Heart right ventricle (tissue), 16 donors: ENCODE data around the gene TLCD5. TPM values are rescaled to one million over a fixed set of nuclear protein-coding genes. Genes with fewer than 3 reads are reported as not detected.

ENCODE experiments used
- ATAC-seq, 8 donors: fragments of 200-7000 bp; cut with Tn5 transposase; one replicate each; pipeline ENCODE4 v1.9.1; 2020; ENCODE audit warnings: mild to moderate bottlenecking in 8 of 8, moderate library complexity in 8 of 8, moderate number of reproducible peaks in 1 of 8
- DNase-seq, 2 donors: peaks; one replicate each; pipeline ENCODE4 v3.0.0-alpha.2; 2020
- H3K27ac ChIP-seq, 10 donors: fragments of 200-600 bp; sonication (generic) in 2 of 10; one replicate each; pipeline versions ENCODE4 v1.5.0 to v1.8.0; 2020 to 2022; ENCODE audit warnings: mild to moderate bottlenecking in 3 of 10
- H3K27me3 ChIP-seq, 7 donors: fragments of 200-600 bp; one replicate each; pipeline ENCODE4 v1.8.0; 2021 to 2022; ENCODE audit warnings: mild to moderate bottlenecking in 2 of 7
- H3K36me3 ChIP-seq, 9 donors: fragments of 200-600 bp; sonication (generic) in 1 of 9; one replicate each; pipeline versions ENCODE4 v1.5.0 to v1.8.0; 2020 to 2022; ENCODE audit warnings: mild to moderate bottlenecking in 2 of 9
- H3K4me1 ChIP-seq, 9 donors: fragments of 200-600 bp; sonication (generic) in 1 of 9; one replicate each; pipeline versions ENCODE4 v1.5.0 to v1.8.0; 2020 to 2022; ENCODE audit warnings: mild to moderate bottlenecking in 4 of 9
- H3K4me3 ChIP-seq, 10 donors: fragments of 200-600 bp; sonication (generic) in 2 of 10; one replicate each; pipeline versions ENCODE4 v1.5.0 to v1.8.0; 2020 to 2022; ENCODE audit warnings: mild to moderate bottlenecking in 7 of 10, moderate library complexity in 2 of 10
- H3K9me3 ChIP-seq, 11 donors: fragments of 200-600 bp in 10 of 11; sonication (generic) in 2 of 11; one replicate each; pipeline versions ENCODE4 v1.5.0 to v1.8.0; 2013 to 2022; ENCODE audit warnings: mild to moderate bottlenecking in 2 of 11, control low read depth in 1 of 11, moderate library complexity in 1 of 11
- WGBS, 2 donors: extraction: QIAGEN DNeasy Blood & Tissue Kit; methylation state at CpG; one replicate each; pipeline ENCODE4 v1.1.7; 2013; ENCODE audit warnings: inconsistent platforms in 1 of 2; 5-methylcytosine and 5-hydroxymethylcytosine counted together
- intact Hi-C, 10 donors: fragments of 100-400 bp; cut with DNase I; formaldehyde crosslinking; loops; one replicate each; pipeline versions ENCODE4 v1.11.1 to v1.14.2; 2022
- polyA plus RNA-seq, 2 donors: library from polyadenylated mRNA; stranded (reverse); fragments of 200-250 nt; gene quantifications; one replicate each; pipeline ENCODE4 v1.2.3, GENCODE V29; 2013
- total RNA-seq, 10 donors: library from RNA; stranded (reverse); fragmentation: NEBNext Ultra II Directional in 3 of 10; extraction: Animal tissue kit (Norgen Biotek cat#: 25700) in 3 of 10; gene quantifications; one replicate each; pipeline versions ENCODE4 v1.2.1 to v1.2.4, GENCODE V29; 2021 to 2023
- TF ChIP-seq, protein P1 (sequence below), 9 donors: fragments of 200-600 bp; sonication (generic) in 2 of 9; IDR thresholded peaks; one replicate each; pipeline versions ENCODE4 v1.5.0 to v1.8.0; 2021 to 2022; ENCODE audit warnings: antibody characterized with exemption in 9 of 9, mild to moderate bottlenecking in 5 of 9, moderate library complexity in 1 of 9
- donor health status: Arrhythmogenic right ventricular cardiomyopathy.
- donor health status: ischemic (EF 13 %, LVEDD 7.1; RV severe dilation, severe dysfunction).
- donor health status: healthy with polysubstance abuse.
- donor health status: DM: no; HTN: yes; CAD: no.
- donor health status: DM: no; HTN: no; CAD: no.
- donor health status: ischemic (EF 25% LVEDD 6.9; RV normal size, moderate dysfunction).
- donor health status: ischemic (EF 25% LVEDD 5.7; RV mildly dilated, moderate dysfunction).
- donor health status: healthy.
- donor health status: DM: yes; HTN: yes; CAD: no.
- donor health status: Ischemic cardiomyopathy.
- donor health status: ischemic (EF 35%, LVEDD 5.7; RV mildly dilated, moderate dysfunction).
- donor health status: nonischemic (EF 11% LVEDD 7.7; RV severe dilation, severe dysfunction).
- donor health status: DM: yes; HTN: yes; CAD: no.
- donor health status: PGD.
- donor health status: ischemic (EF 29% LVEDD 5.4; RV normal size, mild dysfunction).
- donor health status: nonischemic (EF 23%, LVEDD 6.1; RV moderate dilation, normal function).

Gene TLCD5
- total and polyA plus RNA-seq, 12 donors: 4.1 to 14.5 (median 10.7) TPM

DNA sequence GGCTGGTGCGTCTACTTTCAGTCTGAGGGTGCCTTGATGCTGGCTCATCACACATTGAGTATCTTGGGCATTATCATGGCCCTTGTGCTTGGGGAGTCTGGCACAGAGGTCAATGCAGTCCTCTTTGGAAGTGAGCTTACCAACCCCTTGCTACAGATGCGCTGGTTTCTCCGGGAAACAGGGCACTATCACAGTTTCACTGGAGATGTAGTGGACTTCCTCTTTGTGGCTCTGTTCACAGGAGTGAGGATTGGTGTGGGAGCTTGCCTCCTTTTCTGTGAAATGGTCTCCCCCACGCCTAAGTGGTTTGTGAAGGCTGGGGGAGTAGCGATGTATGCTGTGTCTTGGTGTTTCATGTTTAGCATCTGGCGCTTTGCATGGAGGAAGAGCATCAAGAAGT is 4.9 kb downstream of the TLCD5 start:
- TF ChIP-seq, protein P1, sequence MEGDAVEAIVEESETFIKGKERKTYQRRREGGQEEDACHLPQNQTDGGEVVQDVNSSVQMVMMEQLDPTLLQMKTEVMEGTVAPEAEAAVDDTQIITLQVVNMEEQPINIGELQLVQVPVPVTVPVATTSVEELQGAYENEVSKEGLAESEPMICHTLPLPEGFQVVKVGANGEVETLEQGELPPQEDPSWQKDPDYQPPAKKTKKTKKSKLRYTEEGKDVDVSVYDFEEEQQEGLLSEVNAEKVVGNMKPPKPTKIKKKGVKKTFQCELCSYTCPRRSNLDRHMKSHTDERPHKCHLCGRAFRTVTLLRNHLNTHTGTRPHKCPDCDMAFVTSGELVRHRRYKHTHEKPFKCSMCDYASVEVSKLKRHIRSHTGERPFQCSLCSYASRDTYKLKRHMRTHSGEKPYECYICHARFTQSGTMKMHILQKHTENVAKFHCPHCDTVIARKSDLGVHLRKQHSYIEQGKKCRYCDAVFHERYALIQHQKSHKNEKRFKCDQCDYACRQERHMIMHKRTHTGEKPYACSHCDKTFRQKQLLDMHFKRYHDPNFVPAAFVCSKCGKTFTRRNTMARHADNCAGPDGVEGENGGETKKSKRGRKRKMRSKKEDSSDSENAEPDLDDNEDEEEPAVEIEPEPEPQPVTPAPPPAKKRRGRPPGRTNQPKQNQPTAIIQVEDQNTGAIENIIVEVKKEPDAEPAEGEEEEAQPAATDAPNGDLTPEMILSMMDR (IDR thresholded peaks at IDR 0.05): no peak
- no peaks in the 10 kb centered on the region for H3K9me3 ChIP-seq
- ATAC-seq (no peak), DNase-seq (no peak)
- H3K36me3 ChIP-seq: peaks cover 0 to 23% (median 7%) of the 10 kb centered on the region in 9 donors
- intact Hi-C loops: loop anchor here in 7 of 10 donors (10.0 kb wide), 4 partner anchors 105 to 355 kb away; no protein-coding TSS in a partner anchor
- H3K4me1 ChIP-seq: peaks cover 13 to 77% (median 63%) of the 10 kb centered on the region in 9 donors
- whole genome bisulfite sequencing, 2 donors: 93 to 97% methylated on average over 6 of the region's 6 CpGs
- peak overlapping the region in 1 of 10 donors; percentile 2 for H3K27ac ChIP-seq
- peaks cover 0 to 85% (median 0%) of the 10 kb centered on the region in 7 donors for H3K27me3 ChIP-seq
- H3K4me3 ChIP-seq: no peak overlapping the region

DNA sequence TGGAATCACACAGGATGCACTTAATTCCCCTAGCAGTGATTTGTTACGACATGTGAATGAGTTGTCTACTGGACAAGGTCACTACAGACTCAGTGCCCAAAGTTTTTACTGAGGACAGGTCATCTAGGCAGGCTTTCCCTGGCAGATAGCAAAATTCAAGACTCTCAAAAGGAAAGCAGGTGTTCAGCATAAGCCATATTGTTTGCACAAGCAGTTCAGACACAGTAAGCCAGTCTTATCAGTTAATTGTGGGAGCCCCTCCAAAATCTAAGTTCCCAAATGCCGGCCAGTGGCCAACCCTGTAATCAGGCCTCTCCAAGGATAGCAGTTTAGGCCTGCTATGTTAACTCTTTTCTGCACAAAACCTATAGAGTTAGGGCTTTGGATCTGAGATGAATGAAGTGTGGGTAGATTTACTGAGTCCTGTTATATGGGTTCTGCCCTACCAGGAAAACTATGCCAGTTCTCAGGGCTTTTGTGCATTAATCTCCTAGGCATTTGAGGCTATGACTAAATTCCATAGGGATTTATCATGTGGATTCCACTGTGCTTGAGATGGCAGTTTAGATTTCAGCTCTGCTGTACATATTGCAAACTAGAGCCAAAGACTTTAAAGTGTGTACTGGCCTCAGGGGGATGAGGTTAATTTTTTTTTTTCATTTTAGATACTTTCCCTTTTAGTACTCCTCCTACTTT is 6.3 kb downstream of the TLCD5 start:
- Histone ChIP-seq H3K27me3 (peaks cover 0 to 82% (median 0%) of the 10 kb centered on the region in 7 donors), H3K4me3 (no peak overlapping the region), H3K36me3 (peaks cover 0 to 23% (median 7%) of the 10 kb centered on the region in 9 donors), H3K9me3 (no peaks in the 10 kb centered on the region), H3K27ac (peak overlapping the region in 9 of 10 donors; percentile 15 to 100 (median 98)), H3K4me1 (peaks cover 7 to 66% (median 60%) of the 10 kb centered on the region in 9 donors)
- intact Hi-C loops: loop anchor here in 7 of 10 donors (10.0 kb wide), 4 partner anchors 103 to 353 kb away; no protein-coding TSS in a partner anchor
- 19 to 31% methylated on average over 2 of the region's 2 CpGs for WGBS, 2 donors
- peak in 4 of 8 donors; percentile 6 to 38 (median 30) for ATAC-seq
- TF ChIP-seq, protein P1 (IDR thresholded peaks at IDR 0.05): no peak
- DNase-seq: peak; percentile 35 to 42

DNA sequence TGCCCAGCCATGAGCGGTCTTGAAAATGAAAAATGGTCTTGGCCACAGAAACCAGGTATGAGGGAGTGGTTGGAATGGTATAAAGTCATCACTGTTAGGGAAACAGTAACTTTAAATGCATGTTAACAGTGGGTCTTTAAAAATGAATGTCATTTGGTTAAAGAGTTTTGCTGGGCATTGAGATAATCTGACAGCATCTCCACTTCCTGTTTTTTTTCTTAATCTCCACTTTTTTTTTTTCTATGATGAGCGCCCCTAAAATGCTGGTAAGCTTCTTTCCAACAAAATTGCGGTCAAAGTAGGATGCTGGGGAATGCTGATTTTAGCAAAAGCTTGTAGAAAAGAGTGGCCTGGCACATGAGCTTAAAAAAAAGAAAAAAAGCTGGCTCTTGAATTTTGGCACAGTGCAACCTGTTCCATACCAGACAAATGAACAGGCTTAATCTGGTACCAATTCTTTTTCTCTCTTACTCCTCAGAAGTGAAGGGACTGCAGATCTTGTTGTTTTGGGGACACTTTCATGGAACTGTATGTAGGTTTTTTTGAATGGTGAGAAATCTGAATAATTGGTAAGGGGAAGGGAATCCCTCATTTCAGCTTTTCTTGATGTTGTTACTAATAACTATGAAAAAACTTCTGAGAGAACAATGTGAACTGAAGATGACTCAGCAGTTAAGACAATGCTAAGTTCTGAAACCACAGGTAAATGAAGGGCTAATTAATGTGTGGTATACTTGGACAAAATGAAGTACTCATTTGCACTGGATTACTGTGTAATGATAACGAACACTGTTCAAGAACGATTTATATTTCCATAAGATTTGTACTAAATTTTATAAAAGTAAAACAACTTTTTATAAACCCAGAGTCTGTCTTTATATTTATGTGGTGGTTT is 8.0 kb downstream of the TLCD5 start:
- H3K4me1 ChIP-seq: peaks cover 4 to 52% (median 46%) of the 10 kb centered on the region in 9 donors
- intact Hi-C loops: loop anchor here in 7 of 10 donors (10.0 kb wide), 4 partner anchors 102 to 352 kb away; no protein-coding TSS in a partner anchor

More for the DNA sequence above, 8.0 kb downstream of the TLCD5 start:
- Histone ChIP-seq H3K36me3 (peaks cover 0 to 23% (median 7%) of the 10 kb centered on the region in 9 donors), H3K27ac (peak overlapping the region; percentile 15 to 100 (median 89)), H3K27me3 (peaks cover 0 to 82% (median 0%) of the 10 kb centered on the region in 7 donors), H3K4me3 (no peak overlapping the region), H3K9me3 (no peaks in the 10 kb centered on the region)
- no peak for DNase-seq
- no peak for ATAC-seq
- TF ChIP-seq, protein P1 (IDR thresholded peaks at IDR 0.05): no peak
- 84 to 85% methylated on average over 5 of the region's 5 CpGs for WGBS, 2 donors
